ENCODE results near the gene GPBP1L1.

Gene GPBP1L1

DNA sequence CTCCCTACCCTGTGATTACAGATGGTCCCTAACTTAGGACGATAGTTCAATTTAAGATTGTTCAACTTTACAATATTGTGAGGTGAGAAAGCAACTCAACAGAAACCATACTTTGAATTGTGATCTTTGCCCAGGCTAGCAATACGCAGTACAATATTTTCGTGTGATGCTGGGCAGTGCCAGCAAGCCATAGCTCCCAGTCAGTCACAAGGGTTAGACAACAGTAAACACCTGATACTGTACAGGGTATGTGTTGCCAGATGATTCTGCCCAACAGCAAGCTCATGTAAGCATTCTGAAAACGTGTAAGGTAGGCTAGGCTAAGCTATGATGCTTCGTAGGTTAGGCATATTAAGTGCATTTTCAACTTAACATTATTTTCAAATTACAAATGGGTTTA is 11.9 kb downstream of the GPBP1L1 start:
- H3K4me1 Mint-ChIP-seq = peaks cover 40% of the 10 kb centered on the region
- H3K4me3 Mint-ChIP-seq = no peak overlapping the region
- TF ChIP-seq, protein P1, sequence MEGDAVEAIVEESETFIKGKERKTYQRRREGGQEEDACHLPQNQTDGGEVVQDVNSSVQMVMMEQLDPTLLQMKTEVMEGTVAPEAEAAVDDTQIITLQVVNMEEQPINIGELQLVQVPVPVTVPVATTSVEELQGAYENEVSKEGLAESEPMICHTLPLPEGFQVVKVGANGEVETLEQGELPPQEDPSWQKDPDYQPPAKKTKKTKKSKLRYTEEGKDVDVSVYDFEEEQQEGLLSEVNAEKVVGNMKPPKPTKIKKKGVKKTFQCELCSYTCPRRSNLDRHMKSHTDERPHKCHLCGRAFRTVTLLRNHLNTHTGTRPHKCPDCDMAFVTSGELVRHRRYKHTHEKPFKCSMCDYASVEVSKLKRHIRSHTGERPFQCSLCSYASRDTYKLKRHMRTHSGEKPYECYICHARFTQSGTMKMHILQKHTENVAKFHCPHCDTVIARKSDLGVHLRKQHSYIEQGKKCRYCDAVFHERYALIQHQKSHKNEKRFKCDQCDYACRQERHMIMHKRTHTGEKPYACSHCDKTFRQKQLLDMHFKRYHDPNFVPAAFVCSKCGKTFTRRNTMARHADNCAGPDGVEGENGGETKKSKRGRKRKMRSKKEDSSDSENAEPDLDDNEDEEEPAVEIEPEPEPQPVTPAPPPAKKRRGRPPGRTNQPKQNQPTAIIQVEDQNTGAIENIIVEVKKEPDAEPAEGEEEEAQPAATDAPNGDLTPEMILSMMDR (IDR thresholded peaks at IDR 0.05; ENCODE audit: unreplicated experiment in 3 of 3) = no peak
- H3K27ac Mint-ChIP-seq = no peak overlapping the region
- no peaks in the 10 kb centered on the region for H3K27me3 Mint-ChIP-seq (ENCODE audit: low read depth)
- no peaks in the 10 kb centered on the region for H3K9me3 Mint-ChIP-seq
- H3K36me3 Mint-ChIP-seq (ENCODE audit: low read depth) = peaks cover 22% of the 10 kb centered on the region

DNA sequence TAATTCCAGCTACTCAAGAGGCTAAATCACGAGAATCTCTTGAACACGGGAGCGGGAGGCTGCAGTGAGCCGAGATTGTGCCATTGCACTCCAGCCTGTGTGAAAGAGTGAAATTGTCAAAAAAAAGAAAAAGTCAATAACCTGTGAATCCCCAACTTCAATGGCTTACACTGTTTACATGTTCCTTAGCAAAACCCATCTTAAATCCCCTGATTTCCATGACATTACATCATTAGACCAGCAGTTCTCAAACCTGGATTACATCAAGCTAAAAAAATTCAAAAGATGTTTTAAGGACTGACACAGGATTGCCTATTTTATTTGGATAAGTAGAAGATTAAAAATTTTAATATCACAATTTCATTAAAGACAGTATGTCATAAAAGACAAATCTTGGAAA is 12.4 kb downstream of the GPBP1L1 start:
- Mint-ChIP-seq H3K36me3 (ENCODE audit: low read depth) (peaks cover 22% of the 10 kb centered on the region), H3K4me1 (peaks cover 35% of the 10 kb centered on the region)

DNA sequence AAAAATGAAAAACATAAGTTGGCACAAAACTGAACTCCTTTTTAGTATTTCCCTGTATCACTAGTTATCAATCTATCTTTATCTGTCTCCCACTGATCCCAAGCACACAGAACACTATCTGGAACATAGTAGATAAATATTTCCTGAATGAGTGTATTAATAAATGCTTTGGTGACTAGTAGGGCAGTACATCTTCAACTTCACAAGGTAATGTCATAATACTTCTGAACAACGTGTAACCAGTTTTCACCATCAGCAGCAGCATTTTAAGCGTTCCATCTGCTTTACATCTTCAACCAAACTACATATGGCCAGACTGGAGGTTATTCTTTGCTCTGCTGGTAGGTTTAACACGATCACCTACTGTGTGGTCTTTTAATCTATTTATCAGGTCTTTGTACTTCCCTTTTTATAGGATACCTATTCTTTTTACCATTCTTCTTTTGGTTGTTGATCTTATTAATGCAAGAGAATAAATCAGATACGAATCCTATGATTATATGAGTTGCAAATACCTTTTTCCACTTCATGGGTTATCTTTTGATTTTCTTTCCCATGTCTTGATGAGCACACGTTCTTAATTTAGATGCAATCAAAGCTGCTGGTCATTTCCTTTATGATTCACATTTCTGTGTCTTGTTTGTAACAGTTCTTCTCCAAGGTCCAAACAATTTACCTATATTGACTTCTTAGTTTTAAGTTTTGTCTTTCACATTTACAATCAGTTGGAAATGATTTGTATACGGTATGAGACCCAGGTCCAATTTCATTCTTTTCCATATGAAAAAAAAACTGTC is 16.3 kb downstream of the GPBP1L1 start:
- Mint-ChIP-seq H3K9me3 (no peaks in the 10 kb centered on the region), H3K27me3 (ENCODE audit: low read depth) (no peaks in the 10 kb centered on the region), H3K36me3 (ENCODE audit: low read depth) (peaks cover 33% of the 10 kb centered on the region), H3K4me3 (no peak overlapping the region), H3K27ac (peak overlapping the region in 1 of 3 experiments; percentile 7), H3K4me1 (peaks cover 35% of the 10 kb centered on the region)
- TF ChIP-seq, protein P1 (IDR thresholded peaks at IDR 0.05; ENCODE audit: unreplicated experiment in 3 of 3) = no peak

More for the DNA sequence above, 12.4 kb downstream of the GPBP1L1 start:
- Mint-ChIP-seq H3K27ac (no peak overlapping the region), H3K27me3 (ENCODE audit: low read depth) (no peaks in the 10 kb centered on the region), H3K4me3 (no peak overlapping the region), H3K9me3 (no peaks in the 10 kb centered on the region)
- TF ChIP-seq, protein P1 (IDR thresholded peaks at IDR 0.05; ENCODE audit: unreplicated experiment in 3 of 3) = no peak

DNA sequence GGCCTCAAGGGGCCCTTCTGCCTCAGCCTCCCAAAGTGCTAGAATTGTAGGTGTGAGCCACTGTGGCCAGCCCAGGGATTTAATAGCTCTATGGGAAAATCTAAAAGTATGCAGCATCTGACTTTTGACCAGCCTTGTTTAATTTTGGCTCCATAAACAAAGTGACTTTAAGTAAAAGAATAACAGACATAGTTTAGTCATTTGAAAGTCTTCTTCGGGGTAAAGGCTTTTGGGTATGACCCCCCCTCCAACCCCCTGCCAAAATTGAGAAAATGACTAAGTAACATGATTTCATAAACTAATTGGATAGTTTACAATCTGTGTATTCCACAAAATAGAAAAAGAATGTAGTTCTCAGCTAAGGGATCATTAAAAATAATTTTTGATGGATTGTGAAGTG is 17.0 kb downstream of the GPBP1L1 start:
- H3K4me1 Mint-ChIP-seq = peaks cover 28% of the 10 kb centered on the region
- no peak overlapping the region for H3K27ac Mint-ChIP-seq
- H3K4me3 Mint-ChIP-seq = no peak overlapping the region
- TF ChIP-seq, protein P1 (IDR thresholded peaks at IDR 0.05; ENCODE audit: unreplicated experiment in 3 of 3) = no peak
- peaks cover 28% of the 10 kb centered on the region for H3K36me3 Mint-ChIP-seq (ENCODE audit: low read depth)
- H3K9me3 Mint-ChIP-seq = no peaks in the 10 kb centered on the region
- H3K27me3 Mint-ChIP-seq (ENCODE audit: low read depth) = no peaks in the 10 kb centered on the region

DNA sequence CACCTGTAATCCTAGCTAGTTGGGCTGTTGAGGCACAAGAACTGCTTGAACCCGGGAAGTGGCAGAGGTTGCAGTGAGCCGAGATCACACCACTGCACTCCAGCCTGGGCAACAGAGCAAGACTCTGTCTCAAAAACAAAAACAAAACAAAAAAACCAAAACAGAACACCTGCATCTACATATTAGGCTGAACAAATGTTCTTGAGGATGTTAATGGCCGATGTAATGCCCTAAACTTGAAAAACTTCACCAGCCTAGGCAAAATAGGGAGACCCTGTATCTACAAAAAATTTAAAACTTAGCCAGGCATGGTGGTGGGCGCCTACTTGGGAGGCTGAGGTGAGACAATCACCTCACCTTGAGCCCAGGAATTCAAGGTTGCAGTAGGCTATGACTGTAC is 17.8 kb downstream of the GPBP1L1 start:
- Mint-ChIP-seq H3K9me3 (no peaks in the 10 kb centered on the region), H3K4me3 (no peak overlapping the region), H3K4me1 (peaks cover 28% of the 10 kb centered on the region), H3K36me3 (ENCODE audit: low read depth) (peaks cover 27% of the 10 kb centered on the region), H3K27ac (no peak overlapping the region), H3K27me3 (ENCODE audit: low read depth) (no peaks in the 10 kb centered on the region)
- TF ChIP-seq, protein P1 (IDR thresholded peaks at IDR 0.05; ENCODE audit: unreplicated experiment in 3 of 3) = no peak
